GM18519 (cell line): ENCODE measurements around the gene NLE1.

ENCODE experiments used
- ATAC-seq: cut with Tn5 transposase; IDR thresholded peaks from one replicate; pipeline ENCODE4 v1.9.1; 2021; ENCODE audit warnings: mild to moderate bottlenecking, moderate library complexity; ENCODE audit not compliant: unreplicated experiment, low FRiP score

The NLE1 gene

DNA sequence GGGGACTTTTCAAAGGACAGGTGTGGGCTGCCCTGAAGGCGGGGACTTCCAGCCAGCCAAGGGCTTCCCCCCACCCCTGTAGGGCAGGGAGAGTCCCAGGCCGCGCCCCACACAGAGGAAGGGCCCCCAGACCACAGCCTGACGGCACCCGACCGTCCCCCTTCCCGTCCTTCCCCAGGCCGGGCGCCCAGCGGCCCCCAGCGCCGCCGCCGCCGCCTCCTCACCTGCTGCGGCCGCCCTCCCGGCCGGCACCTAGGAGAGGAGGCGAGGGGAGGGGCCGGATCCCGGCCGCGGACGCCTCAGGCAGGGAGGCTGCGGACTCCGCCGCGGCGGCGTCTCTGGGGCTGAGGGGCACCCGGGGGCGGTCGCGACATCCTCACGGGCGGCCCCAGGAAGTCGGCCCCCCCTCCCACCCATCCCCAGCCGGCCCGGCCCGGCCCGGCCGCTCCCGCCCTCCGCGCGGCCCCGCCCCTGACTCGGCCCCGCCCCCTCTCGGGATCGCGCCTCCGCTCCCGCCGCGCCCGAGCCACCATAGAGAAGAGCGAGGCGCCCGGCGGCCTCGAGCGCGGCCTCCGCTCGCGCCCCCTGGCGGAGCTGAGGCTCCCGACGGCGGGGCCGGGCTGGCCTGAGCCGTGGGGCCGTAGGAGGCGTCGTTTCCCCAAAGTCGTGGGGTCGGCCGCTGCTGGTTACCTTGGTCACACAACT is 53.1 kb downstream of the NLE1 start:
- ATAC-seq, result peak; percentile 40

DNA sequence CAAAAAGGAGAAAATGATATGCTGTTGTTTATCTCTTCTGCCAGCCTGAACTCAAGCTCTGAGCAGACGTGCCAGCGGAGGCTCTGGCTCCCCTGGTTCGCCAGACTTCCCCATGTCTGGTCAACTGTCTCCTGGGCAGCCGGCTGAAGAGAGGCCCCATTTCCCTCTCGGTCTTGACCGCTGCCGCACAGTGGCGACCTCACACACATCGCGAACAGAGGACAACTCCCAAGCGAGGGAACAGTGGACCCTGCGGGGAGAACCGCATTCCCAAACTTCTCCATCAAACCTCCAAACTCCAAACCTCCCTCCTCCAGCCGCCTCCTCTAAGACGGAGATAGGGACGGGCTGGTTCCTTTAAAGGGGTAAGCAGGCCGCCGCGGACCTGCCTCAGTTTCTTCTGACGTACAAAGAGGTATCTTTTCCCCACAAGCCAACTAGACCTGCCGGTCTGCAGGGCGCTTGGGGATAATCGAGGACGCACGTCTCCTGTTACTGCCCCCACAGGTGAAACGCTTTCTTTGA is 53.7 kb downstream of the NLE1 start:
- ATAC-seq, result no peak

DNA sequence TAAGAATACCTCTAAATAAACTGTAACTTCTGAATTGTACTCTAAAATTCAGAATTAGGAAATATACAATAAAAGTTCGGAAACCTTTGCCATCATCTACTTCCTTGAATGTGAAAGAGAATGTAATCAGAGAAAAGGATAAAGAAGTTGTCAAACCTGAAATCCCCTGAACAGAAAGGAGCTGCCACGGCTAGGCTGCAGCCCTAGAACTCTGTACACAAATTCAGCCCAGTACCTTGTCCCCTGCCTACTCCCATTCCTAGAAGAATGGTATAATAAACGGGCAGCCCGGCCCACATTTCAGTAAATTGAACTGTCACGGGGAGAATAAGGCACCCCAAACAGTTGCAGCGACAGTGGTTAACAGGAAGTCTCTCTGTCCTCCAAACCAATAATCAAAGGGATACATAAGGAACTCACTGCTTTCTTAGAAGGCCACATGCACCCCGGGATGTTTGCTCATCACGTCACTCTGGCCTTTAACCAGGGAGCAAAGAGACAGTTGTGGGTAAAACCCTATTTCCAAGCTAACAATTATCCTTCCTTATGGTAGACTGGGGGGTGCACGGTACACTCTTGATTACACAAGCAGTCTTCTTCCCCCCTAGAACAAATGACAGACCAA is 54.3 kb downstream of the NLE1 start:
- ATAC-seq, result no peak

DNA sequence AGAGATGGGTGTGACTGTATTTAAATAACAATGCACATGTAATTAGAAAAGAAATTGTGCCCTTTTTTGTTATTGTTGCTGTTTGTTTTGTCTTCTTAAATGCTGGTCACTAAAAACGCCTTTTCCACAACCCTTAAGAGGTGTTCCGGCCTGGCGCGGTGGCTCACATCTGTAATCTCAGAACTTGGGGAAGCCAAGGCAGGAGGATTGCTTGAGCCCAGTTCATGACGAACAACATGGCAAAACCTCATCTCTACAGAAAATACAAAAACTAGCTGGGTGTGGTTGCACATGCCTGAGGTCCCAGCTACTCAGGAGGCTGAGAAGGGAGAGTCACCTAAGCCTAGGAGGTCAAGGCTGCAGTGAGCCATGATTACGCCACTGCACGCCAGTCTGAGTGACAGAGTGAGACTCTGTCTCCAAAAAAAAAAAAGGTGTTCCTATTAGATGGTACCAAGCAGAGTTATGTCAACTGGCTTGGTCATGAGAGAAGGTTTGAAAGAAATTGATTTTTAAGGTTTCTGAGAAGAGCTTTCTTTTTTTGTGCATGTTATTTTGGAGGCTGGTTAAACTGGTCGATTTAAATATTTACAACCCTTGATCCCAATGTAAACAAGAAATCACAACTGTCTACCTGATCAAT is 55.1 kb downstream of the NLE1 start:
- ATAC-seq, result no peak

DNA sequence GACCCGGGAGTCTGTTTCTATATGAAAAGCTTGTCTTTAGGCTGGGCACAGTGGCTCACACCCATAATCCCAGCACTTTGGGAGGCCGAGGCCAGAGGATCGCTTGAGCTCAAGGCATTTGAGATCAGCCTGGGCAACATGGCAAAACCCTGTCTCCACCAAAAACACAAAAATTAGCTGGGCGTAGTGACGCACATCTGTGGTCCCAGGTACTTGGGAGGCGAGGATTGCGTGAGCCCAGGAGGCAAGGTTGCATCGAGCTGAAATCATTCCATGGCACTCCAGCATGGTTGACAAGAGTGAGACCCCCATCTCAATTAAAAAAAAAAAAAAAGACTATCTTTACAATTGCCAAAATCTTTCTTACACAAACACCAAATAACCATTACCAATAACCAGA is 55.9 kb downstream of the NLE1 start:
- no peak for ATAC-seq

DNA sequence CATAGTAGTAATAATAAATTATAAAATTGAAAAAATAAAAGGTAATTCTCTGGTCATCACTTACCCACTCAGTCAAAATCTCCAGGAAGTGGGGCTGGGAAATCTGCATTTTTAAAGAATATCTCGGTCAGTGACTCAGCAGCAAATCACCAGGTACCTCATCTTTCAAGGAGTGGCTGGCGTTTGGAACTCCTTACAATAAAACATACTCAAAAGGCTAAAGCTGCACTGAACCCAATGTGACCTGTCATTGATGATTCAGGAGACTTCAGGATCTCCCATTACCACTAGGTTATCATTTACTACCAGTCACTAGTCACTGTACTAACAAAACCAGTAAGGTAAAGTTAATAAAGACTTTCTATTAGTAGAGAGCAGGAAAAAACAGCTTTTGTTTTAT is 57.1 kb downstream of the NLE1 start:
- ATAC-seq, result no peak

DNA sequence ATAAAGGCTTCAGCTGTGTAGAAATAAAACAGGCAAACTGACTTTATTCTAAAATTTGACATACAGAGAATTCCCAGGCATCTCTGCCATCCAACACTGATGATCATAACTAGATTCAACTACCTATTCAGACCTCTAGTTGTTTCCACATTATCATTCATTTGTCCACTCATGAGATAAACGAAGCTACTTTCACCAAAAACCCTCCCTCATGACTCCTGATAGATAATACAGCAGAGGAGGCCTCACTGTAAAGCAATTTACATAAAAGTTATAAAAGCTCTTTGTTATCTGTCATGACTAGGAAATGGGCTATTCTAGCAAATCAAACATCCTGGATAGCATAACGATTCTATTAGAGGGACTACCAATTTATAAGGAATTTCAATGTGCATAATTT is 59.0 kb downstream of the NLE1 start:
- no peak for ATAC-seq

DNA sequence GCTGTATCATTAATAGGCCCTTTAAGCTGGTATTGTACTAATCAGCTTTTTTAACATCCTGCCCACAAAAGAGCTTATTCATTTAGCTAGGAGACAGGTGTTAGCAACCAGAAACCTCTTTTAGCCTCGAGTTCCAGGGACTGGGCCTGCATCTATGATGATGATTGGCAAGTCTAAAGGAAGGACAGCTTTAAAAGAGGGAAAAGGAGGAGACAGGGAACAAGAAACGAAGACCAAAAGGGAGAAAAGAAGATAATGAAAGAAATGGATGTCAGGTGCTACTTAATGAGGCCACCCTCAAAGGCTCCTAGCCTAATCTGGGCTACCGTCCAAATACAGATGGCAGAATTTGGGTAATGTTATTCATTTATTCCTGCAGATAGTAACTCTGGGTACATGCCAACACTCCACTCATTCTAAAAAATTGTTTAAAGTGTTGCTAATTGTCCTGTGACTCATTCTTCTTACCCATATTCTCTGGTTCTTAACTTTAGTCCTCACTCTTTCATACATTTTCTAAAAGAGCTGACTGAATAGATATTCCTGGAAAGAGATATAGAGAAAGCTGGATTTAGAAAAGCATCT is 59.9 kb downstream of the NLE1 start:
- no peak for ATAC-seq

DNA sequence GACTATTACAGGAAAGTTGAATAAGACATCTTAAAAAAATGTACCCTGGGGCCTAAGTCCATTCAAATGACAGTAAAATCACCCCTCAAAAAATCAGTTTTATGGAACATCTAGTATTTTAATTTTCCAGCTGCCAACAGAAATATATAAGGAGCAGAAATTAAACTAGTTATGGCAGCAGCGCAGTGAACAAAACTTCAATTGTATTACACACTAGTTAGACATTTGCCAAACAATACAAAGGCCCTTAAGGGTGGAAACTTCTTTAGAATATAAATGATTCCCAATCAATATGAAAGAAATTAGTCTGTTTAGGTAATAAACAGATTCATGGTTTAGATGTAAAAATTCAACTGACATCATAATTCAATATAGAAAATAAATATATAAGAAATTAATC is 60.5 kb downstream of the NLE1 start:
- no peak for ATAC-seq

DNA sequence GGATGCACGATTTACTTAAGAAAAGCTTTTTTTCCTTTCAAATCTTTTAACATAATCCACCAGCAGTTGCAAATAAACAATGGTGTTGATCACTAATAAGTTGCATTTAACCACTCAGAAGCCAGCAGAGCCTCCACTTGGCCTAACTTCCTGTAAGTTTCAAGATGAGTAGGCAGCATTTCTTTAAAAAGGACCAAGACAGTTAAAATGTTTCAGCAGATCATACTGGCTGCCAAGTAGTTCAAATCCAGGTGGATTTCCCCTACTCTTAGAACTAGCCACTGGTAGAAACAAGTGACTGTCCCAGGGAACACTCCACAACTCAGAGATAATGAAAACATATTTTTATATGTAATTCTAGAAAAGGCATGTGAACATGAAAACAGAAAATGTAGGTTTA is 61.6 kb downstream of the NLE1 start:
- ATAC-seq, result no peak

DNA sequence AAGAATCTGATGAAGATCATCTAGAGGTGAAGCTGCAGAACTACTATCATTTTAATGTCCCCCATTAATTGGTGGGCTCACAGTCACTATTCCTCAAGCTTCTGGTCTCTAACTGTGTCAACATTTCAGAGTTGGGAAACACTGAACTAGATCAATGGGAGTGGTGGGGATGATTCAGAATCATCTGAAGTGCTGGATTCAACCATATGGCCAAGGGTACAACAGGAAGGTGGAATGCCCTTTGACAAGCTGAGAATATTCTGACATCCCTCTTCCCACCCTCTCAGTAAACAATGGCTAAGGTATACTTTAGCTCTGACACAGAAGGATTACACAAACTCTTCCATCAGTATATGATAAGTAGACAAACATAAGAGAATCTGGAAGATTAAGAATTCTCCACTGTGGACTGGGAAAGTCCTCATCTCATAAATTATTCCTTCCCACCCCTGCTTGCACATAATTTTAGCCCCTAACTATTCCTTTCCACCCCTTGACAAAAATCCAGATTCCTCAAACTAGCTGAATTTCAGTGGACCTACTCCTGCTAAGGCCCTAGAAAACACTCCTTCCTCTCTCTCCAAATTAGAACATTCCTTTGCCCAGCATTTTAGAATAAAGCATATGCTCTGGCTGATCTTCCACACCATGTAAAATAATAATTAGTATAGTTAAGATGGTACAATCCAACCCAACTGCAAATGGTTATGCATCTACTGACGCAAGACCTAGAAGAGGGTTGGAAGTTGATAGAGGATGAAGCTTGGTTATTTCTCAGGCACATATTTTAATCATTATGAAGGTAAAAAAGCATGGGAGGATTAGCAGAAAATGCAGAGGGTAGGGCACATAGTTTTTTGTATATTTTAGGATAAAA is 62.3 kb downstream of the NLE1 start:
- no peak for ATAC-seq
